ENCODE data around the gene INF2.
"Not testable (repeated sequence)": the region's sequence is repeated elsewhere in the genome, so short reads cannot be mapped to it uniquely, and the experiment has no call there.

INF2 gene

GRCh38 chr14:104729176-104729834 is 39.9 kb downstream of the INF2 start:
- H3K4ac ChIP-seq (ENCODE audit: low read depth, low read length); H3K27me3 ChIP-seq (ENCODE audit: insufficient read depth, low read length, poor library complexity); H3K4me3 ChIP-seq (ENCODE audit: low read length); H2BK15ac ChIP-seq (replicated peaks; ENCODE audit: low read depth); H3K18ac ChIP-seq (ENCODE audit: low read length); H2AK5ac ChIP-seq (ENCODE audit: low read length); H3K4me1 ChIP-seq (ENCODE audit: control insufficient read depth, low read depth, low read length); H3K27ac ChIP-seq (ENCODE audit: low read depth, low read length); DNase-seq; H2BK5ac ChIP-seq (ENCODE audit: low read length); H3K79me1 ChIP-seq (ENCODE audit: low read length); H4K5ac ChIP-seq (ENCODE audit: low read length); H3K79me2 ChIP-seq (ENCODE audit: control insufficient read depth, insufficient read depth, low read length); H4K8ac ChIP-seq (ENCODE audit: low read depth, low read length); H3K9ac ChIP-seq (ENCODE audit: low read length); H2BK120ac ChIP-seq (ENCODE audit: low read depth, low read length); H3K4me2 ChIP-seq (ENCODE audit: low read length); H3K23ac ChIP-seq (ENCODE audit: low read length); H3K56ac ChIP-seq (ENCODE audit: low read length); H3K36me3 ChIP-seq (ENCODE audit: control insufficient read depth, insufficient read depth, low read length): not testable (repeated sequence)
- no CpG with 5 or more reads among the region's 73 CpGs for WGBS (ENCODE audit: extremely low coverage, insufficient coverage, low lambda C conversion rate)

- Histone ChIP-seq H3K56ac (ENCODE audit: low read length) (no peak overlapping the region), H3K9ac (ENCODE audit: low read length) (no peak overlapping the region), H4K5ac (ENCODE audit: low read length) (no peak overlapping the region), H3K27ac (ENCODE audit: low read depth, low read length) (no peak overlapping the region), H3K18ac (ENCODE audit: low read length) (no peak overlapping the region), H2BK120ac (ENCODE audit: low read depth, low read length) (no peak overlapping the region), H2AK5ac (ENCODE audit: low read length) (no peak overlapping the region), H2BK5ac (ENCODE audit: low read length) (no peak overlapping the region), H3K4me3 (ENCODE audit: low read length) (no peak overlapping the region), H3K4me2 (ENCODE audit: low read length) (no peak overlapping the region), H3K23ac (ENCODE audit: low read length) (no peak overlapping the region), H3K36me3 (ENCODE audit: control insufficient read depth, insufficient read depth, low read length) (no peaks in the 10 kb centered on the region), H4K8ac (ENCODE audit: low read depth, low read length) (no peak overlapping the region), H3K79me1 (ENCODE audit: low read length) (no peaks in the 10 kb centered on the region), H3K4me1 (ENCODE audit: control insufficient read depth, low read depth, low read length) (no peaks in the 10 kb centered on the region), H3K79me2 (ENCODE audit: control insufficient read depth, insufficient read depth, low read length) (no peaks in the 10 kb centered on the region), H3K27me3 (ENCODE audit: insufficient read depth, low read length, poor library complexity) (no peaks in the 10 kb centered on the region), H2BK15ac (replicated peaks; ENCODE audit: low read depth) (no peak overlapping the region), H3K4ac (ENCODE audit: low read depth, low read length) (no peak overlapping the region)
- no peak for DNase-seq
- no CpG with 5 or more reads among the region's 16 CpGs for WGBS (ENCODE audit: extremely low coverage, insufficient coverage, low lambda C conversion rate)
These were observed 40.4 kb downstream of the INF2 start for GRCh38 chr14:104729835-104730181.

- no peak overlapping the region for H3K9ac ChIP-seq (ENCODE audit: low read length)
- no peak overlapping the region for H2AK5ac ChIP-seq (ENCODE audit: low read length)
- no peak overlapping the region for H3K23ac ChIP-seq (ENCODE audit: low read length)
- H3K18ac ChIP-seq (ENCODE audit: low read length) = no peak overlapping the region
- H3K56ac ChIP-seq (ENCODE audit: low read length) = no peak overlapping the region
- H3K4me2 ChIP-seq (ENCODE audit: low read length) = no peak overlapping the region
- no peaks in the 10 kb centered on the region for H3K79me2 ChIP-seq (ENCODE audit: control insufficient read depth, insufficient read depth, low read length)
- H2BK120ac ChIP-seq (ENCODE audit: low read depth, low read length) = no peak overlapping the region
- H3K27ac ChIP-seq (ENCODE audit: low read depth, low read length) = no peak overlapping the region
- no peaks in the 10 kb centered on the region for H3K36me3 ChIP-seq (ENCODE audit: control insufficient read depth, insufficient read depth, low read length)
- no peak overlapping the region for H3K4ac ChIP-seq (ENCODE audit: low read depth, low read length)
- no peak overlapping the region for H4K8ac ChIP-seq (ENCODE audit: low read depth, low read length)
- no peak for DNase-seq
- no peaks in the 10 kb centered on the region for H3K27me3 ChIP-seq (ENCODE audit: insufficient read depth, low read length, poor library complexity)
- no peak overlapping the region for H2BK5ac ChIP-seq (ENCODE audit: low read length)
- H2BK15ac ChIP-seq (replicated peaks; ENCODE audit: low read depth) = no peak overlapping the region
- no peak overlapping the region for H4K5ac ChIP-seq (ENCODE audit: low read length)
- H3K79me1 ChIP-seq (ENCODE audit: low read length) = no peaks in the 10 kb centered on the region
- WGBS (ENCODE audit: extremely low coverage, insufficient coverage, low lambda C conversion rate) = no CpG with 5 or more reads among the region's 5 CpGs
- no peak overlapping the region for H3K4me3 ChIP-seq (ENCODE audit: low read length)
- no peaks in the 10 kb centered on the region for H3K4me1 ChIP-seq (ENCODE audit: control insufficient read depth, low read depth, low read length)
These were observed 41.1 kb downstream of the INF2 start for GRCh38 chr14:104730487-104730886.

GRCh38 chr14:104731320-104732294 is 42.2 kb downstream of the INF2 start:
- Histone ChIP-seq H2BK15ac (replicated peaks; ENCODE audit: low read depth) (no peak overlapping the region), H3K4ac (ENCODE audit: low read depth, low read length) (no peak overlapping the region), H3K27me3 (ENCODE audit: insufficient read depth, low read length, poor library complexity) (no peaks in the 10 kb centered on the region), H2BK5ac (ENCODE audit: low read length) (no peak overlapping the region), H3K4me1 (ENCODE audit: control insufficient read depth, low read depth, low read length) (no peaks in the 10 kb centered on the region), H3K4me3 (ENCODE audit: low read length) (no peak overlapping the region), H3K79me2 (ENCODE audit: control insufficient read depth, insufficient read depth, low read length) (no peaks in the 10 kb centered on the region), H2AK5ac (ENCODE audit: low read length) (no peak overlapping the region), H3K9ac (ENCODE audit: low read length) (no peak overlapping the region), H3K18ac (ENCODE audit: low read length) (no peak overlapping the region), H3K79me1 (ENCODE audit: low read length) (no peaks in the 10 kb centered on the region), H2BK120ac (ENCODE audit: low read depth, low read length) (no peak overlapping the region), H3K4me2 (ENCODE audit: low read length) (no peak overlapping the region), H4K5ac (ENCODE audit: low read length) (no peak overlapping the region), H3K23ac (ENCODE audit: low read length) (no peak overlapping the region), H4K8ac (ENCODE audit: low read depth, low read length) (no peak overlapping the region), H3K56ac (ENCODE audit: low read length) (no peak overlapping the region), H3K27ac (ENCODE audit: low read depth, low read length) (no peak overlapping the region), H3K36me3 (ENCODE audit: control insufficient read depth, insufficient read depth, low read length) (no peaks in the 10 kb centered on the region)
- WGBS (ENCODE audit: extremely low coverage, insufficient coverage, low lambda C conversion rate) = no CpG with 5 or more reads among the region's 18 CpGs
- DNase-seq = peak; percentile 85

- H3K4ac ChIP-seq (ENCODE audit: low read depth, low read length) = no peak overlapping the region
- H2BK15ac ChIP-seq (replicated peaks; ENCODE audit: low read depth) = no peak overlapping the region
- no peaks in the 10 kb centered on the region for H3K4me1 ChIP-seq (ENCODE audit: control insufficient read depth, low read depth, low read length)
- no peak overlapping the region for H2BK120ac ChIP-seq (ENCODE audit: low read depth, low read length)
- no peak for DNase-seq
- no peak overlapping the region for H3K23ac ChIP-seq (ENCODE audit: low read length)
- no peak overlapping the region for H3K18ac ChIP-seq (ENCODE audit: low read length)
- no peaks in the 10 kb centered on the region for H3K79me1 ChIP-seq (ENCODE audit: low read length)
- no peak overlapping the region for H2BK5ac ChIP-seq (ENCODE audit: low read length)
- H3K56ac ChIP-seq (ENCODE audit: low read length) = no peak overlapping the region
- no peaks in the 10 kb centered on the region for H3K36me3 ChIP-seq (ENCODE audit: control insufficient read depth, insufficient read depth, low read length)
- no peaks in the 10 kb centered on the region for H3K79me2 ChIP-seq (ENCODE audit: control insufficient read depth, insufficient read depth, low read length)
- no peak overlapping the region for H3K9ac ChIP-seq (ENCODE audit: low read length)
- no peak overlapping the region for H3K4me2 ChIP-seq (ENCODE audit: low read length)
- no peak overlapping the region for H3K27ac ChIP-seq (ENCODE audit: low read depth, low read length)
- WGBS (ENCODE audit: extremely low coverage, insufficient coverage, low lambda C conversion rate) = no CpG with 5 or more reads among the region's 14 CpGs
- H4K5ac ChIP-seq (ENCODE audit: low read length) = no peak overlapping the region
- H4K8ac ChIP-seq (ENCODE audit: low read depth, low read length) = no peak overlapping the region
- H2AK5ac ChIP-seq (ENCODE audit: low read length) = no peak overlapping the region
- H3K27me3 ChIP-seq (ENCODE audit: insufficient read depth, low read length, poor library complexity) = no peaks in the 10 kb centered on the region
- H3K4me3 ChIP-seq (ENCODE audit: low read length) = no peak overlapping the region
These were observed 43.0 kb downstream of the INF2 start for GRCh38 chr14:104732355-104732804.

All from mesendoderm (in vitro differentiated cells).